Measurements from ENCODE around the gene CHRND.

Gene CHRND

DNA sequence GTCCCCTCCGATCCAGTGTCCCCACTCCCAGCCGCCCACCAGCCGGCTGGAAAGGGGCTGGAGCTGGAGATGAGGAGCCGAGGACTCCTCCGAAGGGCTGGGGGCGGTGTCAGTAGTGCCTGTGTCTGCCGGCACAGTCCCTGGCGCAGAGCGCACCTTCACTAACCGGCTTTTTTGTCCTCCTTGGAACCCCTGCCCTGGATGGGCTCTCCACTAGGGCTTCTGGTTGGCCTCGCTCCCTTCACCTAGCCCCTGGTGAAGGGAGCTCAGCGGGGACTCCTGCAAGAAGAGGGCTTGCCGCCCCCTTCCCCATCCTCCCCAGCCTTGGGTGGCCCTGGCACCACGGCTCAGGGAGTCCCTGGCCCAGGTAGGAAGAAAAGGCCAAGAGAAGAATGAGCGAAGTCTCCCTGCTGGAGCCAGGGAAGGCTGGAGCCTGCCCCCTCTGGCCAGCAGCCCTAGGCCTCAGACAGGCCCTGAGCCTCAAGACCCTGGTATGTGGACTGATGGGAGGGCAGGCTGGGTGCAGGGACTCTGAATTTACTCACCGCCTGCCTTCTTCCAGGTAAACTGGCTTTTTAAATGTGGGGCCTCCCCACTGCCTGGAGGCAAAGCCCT lies 37.8 kb upstream of the CHRND start:
- DNase-seq: no peak

DNA sequence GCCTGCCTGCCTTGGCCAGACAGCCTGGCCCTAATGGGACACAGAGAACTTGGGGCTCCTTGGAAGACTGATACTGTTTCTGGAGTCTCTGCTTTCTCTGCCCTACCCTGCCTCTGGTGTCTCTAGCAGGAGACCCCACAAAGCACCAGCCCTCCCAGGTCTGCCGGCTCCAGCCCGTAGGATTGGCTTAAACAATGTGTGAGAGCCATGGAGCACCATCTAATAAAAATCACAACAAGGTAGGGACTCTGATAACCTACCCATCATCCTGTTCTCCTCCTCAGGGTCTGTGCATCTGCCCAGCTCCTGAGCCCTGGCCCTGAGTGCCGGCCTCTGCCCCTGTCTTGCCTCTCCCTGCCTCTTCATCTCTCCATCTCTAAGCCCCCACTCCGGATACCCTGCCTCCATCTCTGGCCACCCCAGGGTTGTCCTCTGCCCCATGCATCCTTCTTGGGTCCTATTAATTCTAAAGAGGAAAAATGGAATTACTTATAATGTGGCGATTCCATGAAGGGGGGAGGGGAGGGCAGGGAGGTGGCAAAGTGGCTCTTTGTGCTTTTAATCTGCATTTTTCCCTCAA lies 37.1 kb upstream of the CHRND start:
- DNase-seq: no peak

DNA sequence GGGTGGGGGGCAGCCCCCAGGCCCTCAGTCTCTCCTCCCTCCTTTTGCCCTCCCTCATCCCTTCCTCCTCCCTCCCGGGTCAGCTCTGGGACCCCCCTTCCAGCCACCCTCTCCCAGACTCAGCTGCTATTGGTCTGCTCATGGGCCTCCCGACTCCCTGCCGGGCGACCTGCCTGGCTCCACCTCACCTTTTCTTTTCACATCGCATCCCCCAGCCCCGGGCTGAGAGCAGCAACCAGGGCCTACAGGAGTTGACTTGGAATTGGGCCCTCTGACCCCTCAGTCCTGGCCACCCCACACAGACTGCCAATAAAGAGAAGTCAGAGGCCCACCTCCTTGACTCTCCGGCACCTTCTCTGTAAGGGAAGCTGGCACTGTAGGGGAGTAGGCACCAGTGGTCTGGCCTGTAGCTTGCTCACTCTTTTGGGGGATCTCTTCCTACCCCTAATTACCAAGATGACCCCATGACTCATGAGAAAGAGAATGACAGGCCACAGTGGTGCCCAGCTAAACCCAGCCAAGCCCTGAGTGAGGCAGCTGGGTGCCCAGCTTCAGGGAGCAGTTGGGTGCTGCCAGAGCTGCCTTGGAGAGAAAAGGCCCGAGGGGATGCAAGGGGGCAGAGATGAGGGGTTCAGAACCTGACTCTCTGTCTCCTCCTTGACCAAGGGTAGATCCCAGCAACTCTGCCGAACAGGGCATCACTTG lies 36.3 kb upstream of the CHRND start:
- DNase-seq: no peak

DNA sequence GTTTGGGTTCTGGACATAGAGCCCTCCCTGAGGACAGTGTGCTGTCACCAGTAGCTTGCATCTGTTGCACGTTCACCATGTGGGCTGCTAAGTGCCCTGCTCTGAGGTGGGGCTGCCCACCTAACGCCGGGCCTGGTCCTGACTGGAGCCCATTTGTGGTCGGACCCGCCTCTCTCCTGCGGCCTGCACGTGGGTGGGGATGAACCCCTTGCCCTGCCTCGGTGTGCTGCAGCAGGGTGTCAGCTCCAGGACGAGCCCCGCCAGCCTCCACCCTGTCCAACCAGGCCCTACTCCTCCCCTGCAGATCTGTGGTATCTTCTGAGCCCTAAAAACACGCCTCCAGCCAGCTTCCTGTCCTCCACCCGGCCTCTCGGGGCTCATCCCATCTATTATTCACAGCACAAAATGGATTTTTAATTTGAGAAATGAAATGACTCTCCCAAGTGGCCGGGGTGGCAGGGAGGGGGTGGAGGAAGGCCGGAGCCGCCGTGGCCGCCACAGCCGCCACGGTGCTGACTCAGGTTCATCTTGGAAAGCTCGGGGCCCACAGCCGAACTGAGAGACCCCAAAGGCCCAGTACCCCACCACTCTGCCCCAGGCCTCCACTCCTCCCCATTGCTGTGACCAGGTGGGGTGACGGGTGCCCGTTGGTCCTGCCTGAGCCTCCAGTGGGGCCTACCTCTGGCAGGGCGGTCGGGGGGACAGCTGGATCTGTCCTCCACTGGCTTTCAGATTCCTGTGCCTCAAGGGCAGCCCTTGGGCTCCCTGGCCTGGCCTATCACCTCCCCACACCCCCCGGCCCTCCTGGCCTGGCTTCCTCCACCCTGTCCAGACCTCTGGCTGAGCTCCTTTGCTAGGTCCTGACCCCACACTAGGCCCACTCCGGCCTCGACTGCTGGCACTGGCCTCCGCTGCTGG lies 35.5 kb upstream of the CHRND start:
- DNase-seq: no peak

DNA sequence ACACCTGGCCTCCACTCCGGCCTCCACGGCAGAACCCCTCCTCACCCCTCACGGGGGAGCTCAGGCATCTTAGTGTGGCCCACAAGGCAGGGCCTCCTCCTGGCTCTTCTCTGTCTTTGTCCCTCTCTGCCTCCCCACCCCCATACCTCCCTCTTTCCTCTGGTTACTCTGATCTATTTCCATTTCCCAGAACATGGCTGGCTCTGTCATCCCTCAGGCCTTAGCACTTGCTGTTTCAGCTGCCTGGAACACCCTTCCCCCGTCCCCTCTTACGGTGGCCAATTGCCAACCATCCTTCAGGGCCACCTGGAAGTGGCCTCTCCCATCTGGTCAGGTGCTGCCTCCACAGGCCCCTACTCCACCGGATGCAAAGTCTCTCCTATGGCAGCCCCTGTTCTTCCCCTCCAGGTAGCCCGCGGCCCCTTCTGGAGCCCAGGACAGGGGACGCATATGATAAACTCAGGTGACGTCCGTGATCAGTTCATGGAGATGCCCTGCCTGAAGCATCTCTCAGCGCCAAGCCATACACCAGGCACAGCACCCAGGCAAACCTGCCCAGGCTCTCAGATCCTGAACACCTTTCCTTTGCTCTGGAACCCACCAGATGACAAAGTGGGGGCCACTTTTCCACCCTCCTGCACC lies 34.7 kb upstream of the CHRND start:
- no peak for DNase-seq

DNA sequence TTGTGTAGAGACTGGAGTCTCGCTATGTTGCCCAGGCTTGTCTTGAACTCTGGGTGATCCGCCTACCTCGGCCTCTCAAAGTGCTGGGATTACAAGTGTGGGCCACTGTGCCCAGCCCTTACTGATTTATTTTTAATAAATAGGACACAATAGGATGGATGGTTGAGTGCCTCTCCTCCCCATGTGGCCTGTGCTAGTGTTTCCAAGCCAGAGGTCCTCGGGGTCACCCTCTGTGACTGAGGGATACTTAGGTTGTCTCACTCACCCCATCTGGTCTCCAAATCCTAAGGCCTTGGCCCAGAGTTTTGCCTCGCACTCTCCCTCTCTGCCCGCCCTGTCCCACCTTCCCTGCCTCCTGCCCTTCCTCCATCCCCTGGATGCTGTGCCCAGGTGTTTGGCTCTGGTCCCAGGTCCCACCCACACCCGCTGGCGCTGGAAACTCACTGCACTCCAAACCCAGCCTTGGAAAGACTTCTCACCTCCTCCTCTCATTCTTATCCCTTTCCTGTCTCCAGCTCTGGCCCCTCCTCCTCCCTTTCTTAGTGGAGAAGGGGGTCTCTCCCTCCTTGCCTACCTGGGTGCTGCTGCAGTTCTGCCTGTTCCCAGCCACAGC lies 33.6 kb upstream of the CHRND start:
- no peak for DNase-seq

DNA sequence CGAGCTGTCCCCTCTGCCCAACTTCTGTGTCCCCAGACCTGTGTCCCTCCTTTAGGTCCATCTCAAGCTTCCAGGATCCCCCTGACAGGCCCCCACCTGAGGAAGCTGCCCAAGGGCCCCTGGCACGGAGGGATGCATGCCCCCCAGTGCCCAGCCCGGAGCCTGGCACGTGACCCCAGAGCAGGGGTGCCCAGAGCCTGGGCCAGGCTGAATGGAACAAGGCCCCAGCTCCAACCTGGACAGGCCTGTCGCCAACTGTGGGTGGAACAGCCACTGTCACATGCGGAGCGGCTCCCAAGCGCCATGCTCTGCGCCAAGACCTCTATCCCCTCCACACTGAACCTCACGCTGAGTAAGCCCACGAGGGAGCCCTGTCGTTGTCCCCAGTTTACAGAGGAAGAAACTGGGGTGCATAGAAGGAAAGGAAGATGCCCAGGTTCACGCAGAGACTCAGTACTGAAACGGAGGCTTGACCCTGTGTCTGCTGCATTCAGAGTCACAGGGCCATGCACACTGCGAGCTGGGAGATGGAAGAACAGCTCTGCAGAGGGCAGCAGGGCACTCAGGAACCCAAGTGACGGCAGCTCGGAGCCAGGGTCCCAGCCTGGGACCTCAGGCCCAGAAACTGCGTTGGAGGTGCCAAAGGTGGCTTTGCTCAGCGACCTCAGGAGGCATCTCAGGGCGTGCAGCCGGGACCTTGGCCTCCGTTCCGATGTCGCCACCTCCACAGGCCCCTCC lies 32.8 kb upstream of the CHRND start:
- DNase-seq: no peak

DNA sequence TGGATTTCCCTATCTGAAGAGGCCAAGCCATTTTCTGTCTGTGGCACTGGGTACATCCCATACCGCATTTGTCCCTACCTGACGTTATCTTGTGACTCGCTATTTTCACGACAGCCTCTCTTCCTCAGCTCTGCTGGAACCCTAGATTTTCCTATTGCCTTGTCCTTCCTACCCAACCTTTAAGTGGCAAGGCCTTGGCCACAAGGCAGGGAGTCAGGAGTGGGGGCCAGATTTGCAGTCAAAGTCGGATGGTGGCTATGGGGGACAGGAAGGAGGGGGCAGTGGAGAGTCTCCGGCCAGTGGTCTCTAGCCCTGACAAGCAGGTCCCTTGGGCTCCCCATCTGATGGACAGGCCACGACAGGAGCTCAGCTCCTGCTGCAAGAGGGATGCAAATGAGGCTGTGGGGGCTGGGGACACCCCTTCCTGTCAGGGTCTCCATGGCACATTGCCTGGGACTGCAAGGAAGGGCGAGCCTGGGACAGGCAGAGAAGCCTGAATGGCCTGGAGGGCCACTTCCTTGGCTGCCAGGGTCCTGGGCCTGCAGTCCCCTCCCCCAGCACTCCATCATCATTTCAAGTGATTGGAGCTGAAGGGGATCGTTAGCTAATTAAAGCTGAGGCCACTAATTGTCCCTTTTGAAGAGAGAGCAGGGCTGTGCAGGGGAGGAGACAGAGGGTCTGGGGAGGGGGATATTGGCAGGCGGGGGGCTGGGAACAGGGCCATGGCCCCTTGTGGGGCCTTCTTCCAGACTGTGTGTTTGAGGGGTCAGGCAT lies 32.1 kb upstream of the CHRND start:
- DNase-seq: no peak

DNA sequence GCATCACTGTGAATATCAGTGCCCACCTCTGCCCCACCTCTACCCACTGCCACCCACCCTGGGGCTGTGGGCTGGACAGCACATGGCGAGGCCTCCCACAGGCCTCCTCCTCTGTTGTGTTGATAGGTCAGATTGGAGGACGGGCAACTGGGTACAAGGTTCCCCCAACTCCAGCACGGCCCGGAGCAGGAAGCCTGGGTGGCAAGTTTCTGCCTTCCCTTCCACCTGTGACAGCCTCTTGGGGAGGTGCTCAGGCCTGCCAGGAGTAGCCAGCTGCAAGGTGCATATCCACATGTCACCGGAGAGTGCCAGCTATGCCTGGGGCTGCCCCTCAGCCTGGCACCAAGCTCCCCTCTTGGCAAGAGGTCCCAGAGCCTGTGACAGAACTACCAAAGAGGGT lies 31.4 kb upstream of the CHRND start:
- DNase-seq: no peak

DNA sequence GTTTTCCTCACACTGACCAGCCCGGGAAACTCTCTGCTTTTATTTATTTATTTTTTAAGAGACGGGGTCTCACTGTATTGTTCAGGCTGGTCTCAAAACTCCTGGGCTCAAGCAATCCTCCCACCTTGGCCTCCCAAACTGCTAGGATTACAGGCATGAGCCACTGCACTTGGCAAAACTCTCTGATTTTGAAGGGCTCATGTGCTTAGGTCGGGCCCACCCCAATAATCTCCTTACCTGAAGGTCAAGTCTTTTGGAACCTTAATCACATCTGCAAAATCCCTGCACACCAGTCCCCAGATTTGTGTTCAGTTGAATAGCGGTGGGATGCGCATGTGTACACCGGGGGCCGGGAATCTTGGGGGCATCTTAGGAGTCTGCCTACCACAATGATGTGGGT lies 30.7 kb upstream of the CHRND start:
- no peak for DNase-seq

DNA sequence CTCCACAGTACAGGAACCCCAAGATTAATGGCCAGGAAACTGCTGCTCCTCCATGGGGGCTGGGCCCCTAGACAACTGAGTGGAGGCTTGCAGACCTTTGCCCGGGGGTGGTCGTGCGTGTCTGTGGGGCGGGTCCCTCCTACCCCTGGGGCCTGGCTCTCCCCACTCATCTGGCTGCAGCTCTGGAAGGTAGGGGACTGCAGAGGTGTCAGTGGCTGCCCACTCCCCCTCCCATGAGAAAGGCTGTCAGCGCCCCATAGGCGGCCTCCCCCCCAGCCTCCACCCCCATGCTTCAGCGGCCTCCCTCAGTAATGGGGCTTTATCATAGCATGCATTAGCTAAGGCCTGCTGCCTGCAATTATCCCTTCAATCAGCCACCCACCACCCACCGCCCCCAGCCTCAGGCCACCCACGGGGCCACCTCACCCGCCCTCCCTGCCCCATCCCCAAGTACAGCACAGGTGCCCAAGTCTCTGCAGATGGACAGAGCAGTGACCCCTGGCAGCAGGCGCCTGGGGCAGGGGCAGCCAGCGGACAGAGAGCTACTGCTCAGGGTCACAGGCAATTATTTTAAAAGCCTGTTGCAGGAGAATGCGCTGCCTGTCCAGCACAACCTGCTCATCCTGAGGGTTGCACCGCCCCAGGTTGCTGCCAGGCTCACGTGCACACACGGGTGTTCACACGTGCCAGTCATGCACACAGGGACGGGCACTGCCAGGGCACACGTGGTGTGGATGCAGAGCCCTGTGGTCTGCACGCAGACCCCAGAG lies 29.3 kb upstream of the CHRND start:
- no peak for DNase-seq

DNA sequence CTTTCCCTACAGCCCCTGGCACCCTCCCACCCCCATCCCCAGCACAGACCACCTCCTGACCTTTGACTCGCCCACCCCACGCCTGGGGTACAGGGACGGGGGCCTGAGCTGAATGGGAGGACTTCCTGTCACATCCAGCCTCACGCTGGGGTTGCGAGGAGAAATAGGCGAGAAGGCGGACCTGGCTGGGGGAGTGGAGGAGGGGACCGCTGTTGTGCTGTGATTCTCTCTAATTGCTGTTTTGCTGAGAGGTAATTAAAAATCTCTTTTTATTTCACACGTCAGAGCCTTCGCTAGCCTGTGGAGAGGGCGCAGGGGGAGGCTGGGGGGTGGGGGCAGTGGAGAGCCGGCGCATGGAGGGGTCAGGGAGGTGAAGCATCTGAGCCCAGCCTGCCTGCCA lies 28.6 kb upstream of the CHRND start:
- no peak for DNase-seq

DNA sequence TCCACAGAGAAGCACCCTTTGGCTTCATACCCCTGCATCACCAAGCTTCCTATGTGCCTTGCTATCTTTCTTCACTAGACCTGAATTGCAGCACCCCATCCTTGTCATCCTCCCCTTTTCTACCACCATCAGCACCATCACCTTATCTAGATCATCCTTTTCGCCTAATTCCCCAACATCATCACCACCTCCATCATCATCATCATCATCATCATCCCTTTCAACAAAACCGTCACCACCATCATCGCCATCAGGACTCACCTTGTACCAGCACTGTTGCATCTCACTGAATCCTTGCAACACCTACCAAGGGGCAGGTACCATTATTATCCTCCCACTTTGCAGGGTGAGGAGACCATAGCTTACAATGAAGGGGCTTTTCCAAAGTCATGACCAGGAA lies 27.5 kb upstream of the CHRND start:
- no peak for DNase-seq

DNA sequence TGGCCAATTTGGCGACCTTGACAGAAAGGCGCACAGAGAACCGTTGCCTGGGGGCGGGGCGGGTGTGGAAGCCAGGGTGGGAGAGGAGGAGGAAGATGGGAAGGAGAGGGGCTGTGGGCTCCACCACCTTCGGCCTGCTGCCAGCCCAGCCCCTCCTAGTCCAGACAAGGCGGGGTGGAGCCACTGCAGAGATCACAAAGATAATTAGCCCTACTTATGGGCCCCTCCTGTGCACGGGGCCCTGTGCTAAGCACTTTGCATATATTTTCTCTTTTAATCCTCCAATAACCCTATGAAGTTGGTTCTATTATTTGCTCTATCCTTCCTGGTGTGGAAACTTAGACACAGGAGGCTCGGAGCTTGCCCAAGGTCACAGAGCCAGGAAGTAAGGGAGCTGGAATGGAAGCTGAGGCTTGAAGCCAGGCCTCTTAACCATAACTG lies 24.6 kb upstream of the CHRND start:
- no peak for DNase-seq

DNA sequence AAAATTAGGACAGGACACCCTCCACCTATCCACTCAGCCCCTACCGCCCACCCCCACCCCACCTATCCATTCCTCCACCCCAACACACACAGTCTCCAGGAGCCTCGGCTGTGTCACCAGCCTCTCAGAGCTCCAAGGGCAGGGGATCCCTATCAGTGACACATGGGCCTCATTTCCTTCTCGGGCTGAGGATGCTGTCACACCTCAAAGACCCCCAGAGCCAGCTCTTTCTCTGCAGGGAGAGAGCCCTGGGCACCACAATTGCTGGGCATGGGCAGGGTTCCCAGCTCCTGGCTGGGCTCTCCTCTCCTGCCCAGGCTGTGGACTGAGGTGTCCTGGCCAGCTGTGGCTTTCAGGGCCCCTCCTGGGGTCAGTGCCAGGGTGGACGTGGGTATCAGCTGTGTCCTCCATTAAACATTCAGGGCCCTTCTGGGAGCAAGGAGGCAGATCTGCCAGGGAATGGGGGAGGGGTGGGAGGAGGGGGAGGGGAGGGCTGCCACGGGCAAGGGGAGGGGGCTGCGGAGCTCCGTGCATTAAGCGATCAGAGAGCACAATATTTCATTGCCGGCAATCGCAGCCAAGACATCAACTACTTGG lies 24.1 kb upstream of the CHRND start:
- DNase-seq: no peak

DNA sequence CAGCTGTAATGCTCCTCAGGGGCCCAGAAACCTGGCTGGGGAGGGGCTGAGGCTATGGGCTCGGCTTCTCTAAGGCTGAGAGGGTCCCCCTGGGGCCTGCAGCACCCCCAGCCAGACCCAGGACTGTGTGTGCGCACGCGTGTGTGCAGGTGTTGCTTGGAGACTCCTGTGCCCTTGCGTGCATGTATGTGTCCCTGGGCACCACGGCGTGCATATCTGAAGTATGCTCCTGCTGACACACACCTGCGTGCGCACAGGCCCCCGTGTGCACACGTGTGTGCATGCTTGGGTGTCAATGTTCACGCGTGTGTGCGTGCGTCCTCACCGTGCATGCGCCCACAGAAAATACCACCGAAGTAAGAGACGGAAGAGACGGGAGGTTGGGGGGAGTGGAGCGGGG lies 23.4 kb upstream of the CHRND start:
- no peak for DNase-seq

DNA sequence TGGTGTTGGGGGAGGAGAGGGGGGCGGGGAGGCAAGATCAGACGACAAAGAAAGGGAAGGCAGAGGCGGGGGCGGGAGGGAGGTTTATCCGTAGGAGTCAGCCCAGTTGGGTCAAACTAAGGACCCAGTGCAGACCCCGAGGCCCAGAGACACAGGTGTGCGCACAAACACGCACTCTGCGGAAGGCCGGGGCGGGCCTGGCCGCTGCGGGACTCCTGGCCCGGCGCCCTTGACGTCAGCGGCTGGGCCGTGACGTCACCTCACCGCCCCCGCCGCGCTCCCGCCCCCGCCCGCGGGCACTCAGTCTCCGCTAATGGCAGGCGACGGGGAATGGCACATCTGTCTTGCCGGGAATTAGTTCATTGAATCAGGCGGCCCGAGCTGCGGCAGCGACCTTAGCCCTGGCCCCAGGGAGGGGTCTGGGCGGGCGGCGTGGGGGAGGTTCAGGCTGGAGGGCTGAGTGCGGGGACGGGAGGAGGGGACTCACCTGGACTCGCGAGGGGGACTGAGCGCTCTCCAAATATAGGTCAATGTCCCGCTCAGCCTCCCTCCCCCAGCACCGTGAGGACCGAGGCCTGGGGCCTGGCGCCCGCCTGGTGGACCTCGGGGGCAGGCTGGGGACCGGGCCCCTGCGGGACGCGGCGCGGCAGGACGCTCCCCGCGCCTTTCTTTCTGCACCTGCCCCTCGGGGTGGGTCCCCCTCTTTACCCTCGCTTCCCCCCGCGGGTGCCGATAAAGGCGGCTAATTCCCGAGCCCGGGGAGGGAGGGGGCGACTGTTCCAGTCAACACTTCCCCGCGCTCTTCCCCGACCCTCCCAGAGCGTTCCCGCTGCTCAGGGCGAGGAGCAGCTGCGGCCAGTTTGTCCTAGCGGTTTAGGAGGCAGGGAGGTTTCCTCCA lies 22.8 kb upstream of the CHRND start:
- DNase-seq: no peak

DNA sequence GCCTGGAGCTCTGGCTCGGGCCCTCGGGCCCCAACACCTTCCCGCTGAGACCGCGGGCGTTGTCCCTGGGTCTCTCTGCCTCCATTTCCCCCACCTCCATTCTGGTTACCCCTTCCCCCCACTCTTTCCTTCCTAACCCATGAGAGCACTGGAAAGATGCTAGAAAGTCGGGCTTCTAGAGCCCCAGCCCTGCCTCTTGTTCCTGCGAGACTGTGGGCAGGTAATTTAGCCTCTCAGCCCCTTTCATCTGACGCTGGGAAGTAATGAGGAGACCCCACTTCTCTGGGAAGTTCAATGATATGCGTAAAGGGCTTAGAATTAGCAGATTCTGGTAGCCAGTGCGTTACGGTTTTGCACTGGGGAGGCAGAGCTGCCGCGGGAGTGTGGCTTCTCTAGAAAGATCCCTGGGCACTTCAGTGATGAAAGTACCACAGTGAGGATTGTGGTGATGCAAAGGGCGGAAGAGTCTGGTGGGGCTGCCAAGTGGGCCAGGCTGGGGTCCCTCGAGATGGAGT lies 22.1 kb upstream of the CHRND start:
- DNase-seq: no peak
